Measurements from ENCODE around the gene PANK1.
A peak's percentile ranks its signal among the peaks of the same experiment; 100 is the strongest.

The PANK1 gene

GRCh38 chr10:89644967-89645741 lies at the start of gene PANK1:
TSS of gene PANK1 (minus strand) at chr10:89645242. CDS start at chr10:89644891, 351 bp downstream.
- peak in 1 of 2 experiments; percentile 48 for DNase-seq

GRCh38 chr10:89693176-89693575 lies 48.1 kb upstream of the PANK1 start:
- no peak for DNase-seq

GRCh38 chr10:89692416-89692815 lies 47.4 kb upstream of the PANK1 start:
- no peak for DNase-seq

GRCh38 chr10:89690027-89690426 lies 45.0 kb upstream of the PANK1 start:
- no peak for DNase-seq

- DNase-seq = no peak
Measured at GRCh38 chr10:89685936-89686335, 40.9 kb upstream of the PANK1 start.

- DNase-seq = no peak
Measured at GRCh38 chr10:89684604-89685003, 39.6 kb upstream of the PANK1 start.

- DNase-seq = no peak
Measured at GRCh38 chr10:89683883-89684282, 38.8 kb upstream of the PANK1 start.

DNA sequence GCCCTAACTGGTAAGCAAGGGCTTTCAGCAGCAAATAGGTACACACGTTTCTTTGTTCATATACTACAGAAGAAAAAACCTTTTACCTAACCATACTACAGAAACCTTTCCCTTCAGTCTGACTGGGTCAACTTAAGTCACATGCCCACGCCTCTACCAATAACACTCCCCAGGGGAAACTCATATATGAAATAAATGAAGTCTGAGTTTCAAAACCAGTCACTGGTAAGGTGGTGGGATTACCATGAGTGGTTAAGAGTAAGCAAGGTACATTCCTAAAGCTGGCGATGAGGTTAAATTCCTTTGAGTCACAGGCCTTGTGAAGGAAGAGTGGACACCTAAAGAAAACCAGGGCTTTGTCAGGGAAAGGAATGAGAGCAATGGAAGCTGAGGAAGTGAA lies 34.9 kb upstream of the PANK1 start:
- no peak for DNase-seq

- DNase-seq = no peak
Measured at GRCh38 chr10:89677341-89677740, 32.3 kb upstream of the PANK1 start.

- no peak for DNase-seq
Measured at GRCh38 chr10:89670926-89671325, 25.9 kb upstream of the PANK1 start.

- DNase-seq = no peak
Measured at GRCh38 chr10:89669985-89670384, 24.9 kb upstream of the PANK1 start.

- DNase-seq = no peak
Measured at GRCh38 chr10:89668386-89669071, 23.5 kb upstream of the PANK1 start.

GRCh38 chr10:89666138-89666537 lies 21.1 kb upstream of the PANK1 start:
- DNase-seq = no peak

DNA sequence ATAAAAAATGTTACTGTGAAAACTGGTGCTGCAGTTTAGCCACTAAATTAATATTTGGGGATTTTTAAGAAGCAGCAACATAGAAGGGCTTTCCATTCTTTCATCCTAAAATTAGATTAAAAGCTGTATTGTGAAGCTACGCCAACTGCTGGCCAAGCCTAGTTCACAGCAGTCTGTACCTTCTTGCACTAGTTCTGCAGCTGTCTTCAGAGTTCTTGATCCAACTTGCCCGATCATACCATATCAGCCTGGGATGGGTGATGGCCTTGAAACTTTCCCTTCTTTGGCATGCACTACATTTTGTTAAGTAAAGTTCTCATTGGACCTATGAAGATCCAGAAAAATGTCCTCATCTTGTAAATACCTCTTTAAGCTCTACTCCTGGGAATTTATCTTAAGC lies 20.3 kb upstream of the PANK1 start:
- no peak for DNase-seq

DNA sequence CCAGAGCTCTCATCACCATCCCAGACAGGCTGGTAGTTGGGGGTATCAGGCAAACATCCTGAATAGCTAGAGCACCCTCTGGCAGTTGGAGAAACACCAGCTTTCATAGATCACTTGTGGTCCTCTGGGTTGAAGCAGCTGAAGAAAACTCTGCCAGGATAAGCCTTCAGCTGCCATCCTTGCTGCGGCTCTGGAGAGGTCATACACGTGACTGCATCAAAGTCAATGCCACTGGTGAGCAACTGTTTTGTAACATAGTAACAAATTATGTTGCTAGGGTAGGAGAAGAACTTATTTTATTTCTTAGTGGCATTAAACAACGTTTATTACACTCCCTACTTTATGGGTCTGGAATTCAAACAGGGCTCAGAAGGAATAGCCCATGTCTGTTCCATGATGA lies 19.2 kb upstream of the PANK1 start:
- no peak for DNase-seq

- DNase-seq = no peak
Measured at GRCh38 chr10:89663144-89663543, 18.1 kb upstream of the PANK1 start.

DNA sequence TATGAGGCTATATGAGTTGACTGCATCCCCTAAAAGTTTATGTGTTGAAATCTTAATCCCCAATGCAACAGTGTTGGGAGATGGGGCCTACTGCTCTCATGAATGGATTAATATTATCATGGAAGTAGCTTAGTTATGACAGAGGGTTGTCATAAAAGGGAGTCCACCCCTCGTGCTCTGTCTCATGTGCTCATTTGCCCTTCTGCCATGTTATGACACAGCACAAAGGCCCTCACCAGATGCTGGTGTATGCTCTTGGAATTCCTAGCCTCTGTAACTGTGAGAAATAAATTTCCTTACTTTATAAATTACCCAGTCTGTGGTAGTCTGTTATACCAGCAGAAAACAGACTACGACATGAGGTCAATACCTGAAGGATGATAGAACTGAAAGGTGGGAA lies 17.6 kb upstream of the PANK1 start:
- no peak for DNase-seq

DNA sequence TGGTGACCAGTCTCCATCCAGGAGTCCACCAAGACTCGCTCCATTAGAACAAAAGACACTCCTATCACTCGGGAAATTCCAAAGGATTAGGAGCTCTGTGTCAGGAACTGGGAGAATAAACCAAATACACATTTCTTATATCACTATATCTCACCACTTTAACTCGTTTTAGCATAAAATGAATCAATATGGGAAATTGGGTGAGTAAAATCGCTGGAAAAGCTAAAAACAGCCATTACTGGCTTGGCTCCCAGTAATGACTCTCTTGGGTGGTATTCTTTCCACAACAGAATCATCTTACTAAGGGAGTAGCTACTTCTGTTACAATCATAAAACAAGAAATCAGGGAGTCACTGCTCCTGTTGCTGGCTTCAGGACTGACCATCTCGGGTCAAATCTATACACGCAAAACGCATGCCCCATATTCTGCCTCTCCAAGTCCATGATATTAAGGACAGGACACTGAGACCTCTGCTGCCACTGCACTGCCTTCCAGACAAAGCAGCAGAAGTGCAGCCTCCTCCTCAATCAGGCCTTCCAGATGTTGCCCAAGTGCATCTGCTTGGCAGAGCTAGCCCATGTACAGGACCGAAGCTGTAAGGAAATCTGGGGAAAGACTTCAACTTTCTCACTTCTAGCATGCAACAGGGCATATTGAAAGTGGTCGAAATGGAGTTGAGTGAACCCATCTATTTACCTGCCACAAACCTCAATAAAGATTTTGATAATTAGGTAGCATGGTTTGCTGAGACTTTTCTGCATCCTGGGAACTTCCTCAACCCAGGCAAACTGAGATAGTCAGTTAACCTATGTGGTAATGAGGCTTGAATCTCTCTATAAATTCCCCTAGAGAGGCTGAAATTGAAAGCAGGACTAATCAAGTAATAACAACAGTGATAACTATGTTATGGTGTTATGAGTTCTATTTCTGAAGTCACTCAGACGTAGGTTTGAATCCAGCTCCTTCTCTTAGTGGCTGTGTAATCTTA lies 14.4 kb upstream of the PANK1 start:
- DNase-seq = no peak

- DNase-seq = no peak
Measured at GRCh38 chr10:89657302-89657701, 12.3 kb upstream of the PANK1 start.

- no peak for DNase-seq
Measured at GRCh38 chr10:89655722-89656121, 10.7 kb upstream of the PANK1 start.

DNA sequence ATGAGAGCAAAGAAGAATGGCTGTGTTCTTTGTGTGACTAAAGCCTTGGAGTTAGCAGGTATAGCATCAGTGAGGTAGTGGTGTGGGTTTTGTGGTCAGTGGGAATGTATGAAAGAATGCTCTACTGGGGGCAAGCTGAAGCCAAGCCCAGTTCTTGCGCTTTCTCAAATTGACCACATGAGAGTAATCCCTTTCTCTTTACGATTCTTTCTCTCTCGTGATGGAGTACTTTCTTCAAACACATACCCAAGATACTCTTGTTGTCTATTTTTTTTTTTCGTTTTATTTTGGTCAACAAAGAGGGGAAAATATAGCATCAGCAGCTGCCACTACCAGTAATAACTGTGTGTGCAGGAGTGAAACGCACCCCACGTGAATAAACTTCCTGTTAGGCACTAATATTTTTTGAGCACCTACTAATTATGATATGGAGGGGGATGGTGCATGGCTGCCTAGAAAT lies 8.4 kb upstream of the PANK1 start:
- no peak for DNase-seq

- no peak for DNase-seq
Measured at GRCh38 chr10:89652806-89653370, 7.8 kb upstream of the PANK1 start.
